WI38 (cell line): Measurements from ENCODE around the gene DIP2C.

ENCODE experiments used
- H3K4me3 ChIP-seq: 2 replicates; pipeline ENCODE4 v1.5.1; 2011; ENCODE audit warnings: low read depth, mild to moderate bottlenecking, control low read depth, low read length
- CTCF ChIP-seq: IDR thresholded peaks from 2 replicates; pipeline ENCODE4 v1.5.1; 2012; ENCODE audit warnings: low read depth, mild to moderate bottlenecking, control low read depth, low read length

Gene DIP2C

GRCh38 chr10:469947-470338 is 219.5 kb downstream of the DIP2C start:
- no peak for TF ChIP-seq CTCF
- no peak overlapping the region for H3K4me3 ChIP-seq

GRCh38 chr10:459743-460142 is 229.7 kb downstream of the DIP2C start:
- H3K4me3 ChIP-seq, result no peak overlapping the region
- TF ChIP-seq CTCF, result no peak

DNA sequence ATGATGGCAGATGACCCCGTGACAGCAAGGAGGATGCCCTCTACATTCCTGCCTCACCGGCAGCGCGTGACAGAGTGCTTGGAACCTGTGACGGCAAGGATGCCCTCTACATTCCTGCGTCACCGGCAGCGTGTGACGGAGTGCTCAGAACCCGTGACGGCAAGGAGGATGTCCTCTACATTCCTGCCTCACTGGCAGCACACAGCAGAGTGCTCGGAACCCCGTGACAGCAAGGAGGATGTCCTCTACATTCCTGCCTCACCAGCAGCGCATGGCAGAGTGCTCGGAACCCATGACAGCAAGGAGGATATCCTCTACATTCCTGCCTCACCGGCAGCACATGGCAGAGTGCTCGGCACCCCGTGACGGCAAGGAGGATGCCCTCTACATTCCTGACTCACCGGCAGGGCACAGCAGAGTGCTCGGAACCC is 231.0 kb downstream of the DIP2C start:
- no peak for TF ChIP-seq CTCF
- H3K4me3 ChIP-seq, result no peak overlapping the region

- H3K4me3 ChIP-seq, result no peak overlapping the region
- no peak for TF ChIP-seq CTCF
These were observed 233.0 kb downstream of the DIP2C start for GRCh38 chr10:456486-456885.

- H3K4me3 ChIP-seq, result no peak overlapping the region
- no peak for TF ChIP-seq CTCF
These were observed 234.6 kb downstream of the DIP2C start for GRCh38 chr10:454860-455259.

GRCh38 chr10:453647-454046 is 235.8 kb downstream of the DIP2C start:
- H3K4me3 ChIP-seq, result no peak overlapping the region
- no peak for TF ChIP-seq CTCF

- TF ChIP-seq CTCF, result no peak
- H3K4me3 ChIP-seq, result no peak overlapping the region
These were observed 236.7 kb downstream of the DIP2C start for GRCh38 chr10:452512-453426.
